Caco-2 (cell line): ENCODE data around the gene TTLL4. TPM values are rescaled to one million over a fixed set of nuclear protein-coding genes. Genes with fewer than 3 reads are reported as not detected.

ENCODE experiments used
- BruUV-seq: library from RNA; stranded (reverse); fragments of 400-500 nt; replicated peaks from 2 replicates; lab custom pipeline; 2021; lab: Mats Ljungman, UMichigan
- CTCF ChIA-PET: fragments of 300-600 bp; sonication (Branson Sonifier 250); formaldehyde crosslinking; loops from one replicate; lab custom pipeline; 2022; ENCODE audit warnings: antibody characterized with exemption; lab: Charles Lee
- POLR2A ChIA-PET: fragments of 300-600 bp; sonication (Branson Sonifier 250); formaldehyde crosslinking; loops from one replicate; lab custom pipeline; 2022; ENCODE audit warnings: antibody characterized with exemption; lab: Charles Lee
- DNase-seq, 2 experiments: peaks; one replicate each; pipeline versions ENCODE4 v3.0.0 to v3.0.0-alpha.2; 2020 to 2022
- H3K27me3 ChIP-seq: replicated peaks from 2 replicates; pipeline ENCODE4 v1.6.0; 2011; ENCODE audit warnings: low read length; ENCODE audit not compliant: control insufficient read depth, insufficient read depth
- H3K36me3 ChIP-seq: 2 replicates; pipeline ENCODE4 v1.5.1; 2011; ENCODE audit warnings: low read length; ENCODE audit not compliant: control insufficient read depth, insufficient read depth
- H3K4me1 ChIP-seq: fragments of 250-450 bp; sonication (Bioruptor Pico); 2 replicates; pipeline ENCODE4 v1.5.1; 2020; ENCODE audit warnings: mild to moderate bottlenecking
- H3K4me3 ChIP-seq: 2 replicates; pipeline ENCODE4 v1.5.1; 2011; ENCODE audit warnings: low read depth, mild to moderate bottlenecking, control low read depth, low read length
- H3K9me3 ChIP-seq: fragments of 250-450 bp; sonication (Bioruptor Pico); 2 replicates; pipeline ENCODE4 v1.5.1; 2020; ENCODE audit warnings: mild to moderate bottlenecking, moderate library complexity
- H3K27ac Mint-ChIP-seq: one replicate; pipeline ENCODE4 v1.8.0; 2022; ENCODE audit warnings: mixed read lengths; ENCODE audit not compliant: unreplicated experiment
- H3K27me3 Mint-ChIP-seq: one replicate; pipeline ENCODE4 v1.8.0; 2022; ENCODE audit warnings: mixed read lengths; ENCODE audit not compliant: insufficient read depth, unreplicated experiment
- H3K36me3 Mint-ChIP-seq: one replicate; pipeline ENCODE4 v1.8.0; 2022; ENCODE audit warnings: mild to moderate bottlenecking, mixed read lengths; ENCODE audit not compliant: insufficient read depth, unreplicated experiment
- H3K4me1 Mint-ChIP-seq: one replicate; pipeline ENCODE4 v1.8.0; 2022; ENCODE audit warnings: low read depth, mixed read lengths; ENCODE audit not compliant: unreplicated experiment
- H3K4me3 Mint-ChIP-seq: one replicate; pipeline ENCODE4 v1.8.0; 2022; ENCODE audit warnings: mild to moderate bottlenecking, moderate library complexity, mixed read lengths; ENCODE audit not compliant: unreplicated experiment
- H3K9me3 Mint-ChIP-seq: one replicate; pipeline ENCODE4 v1.8.0; 2022; ENCODE audit warnings: mixed read lengths; ENCODE audit not compliant: unreplicated experiment
- CTCF ChIP-seq, 2 experiments: fragments of 200-600 bp in 1 of 2; IDR thresholded peaks; 1 replicate in 1 of 2; 2 replicates in 1 of 2; pipeline versions ENCODE4 v1.5.1 to v1.8.0; 2011 to 2022; ENCODE audit warnings: antibody characterized with exemption in 1 of 2, control low read depth in 1 of 2, inconsistent platforms in 1 of 2, low read depth in 1 of 2, low read length in 1 of 2, mild to moderate bottlenecking in 1 of 2, moderate library complexity in 1 of 2; ENCODE audit not compliant: insufficient read depth in 1 of 2, severe bottlenecking in 1 of 2, unreplicated experiment in 1 of 2
- intact Hi-C: fragments of 100-400 bp; cut with micrococcal nuclease; formaldehyde crosslinking; loops from one replicate; pipeline ENCODE4 v1.10.0; 2022; ENCODE audit not compliant: unreplicated experiment
- total RNA-seq: library from RNA; stranded (reverse); gene quantifications from 2 replicates; pipeline ENCODE4 v1.2.3, GENCODE V29; 2022

The TTLL4 gene
- total RNA-seq, 1 experiment from 2014 or later, result 86.6 TPM

GRCh38 chr2:218719457-218719856, 8.8 kb downstream of the TTLL4 start:
- H3K27me3 Mint-ChIP-seq, result no peaks in the 10 kb centered on the region
- no peak for TF ChIP-seq CTCF (IDR thresholded peaks at IDR 0.05; ENCODE audit: insufficient read depth in 1 of 2, low read depth in 1 of 2, low read length in 1 of 2, severe bottlenecking in 1 of 2, unreplicated experiment in 1 of 2)
- no peak overlapping the region for H3K4me3 ChIP-seq
- peaks cover 6% of the 10 kb centered on the region for H3K4me1 Mint-ChIP-seq
- intact Hi-C loops, result loop anchor here (10.0 kb wide), 1 partner anchor 245 kb away; no protein-coding TSS in a partner anchor
- H3K27ac Mint-ChIP-seq, result no peak overlapping the region
- ChIA-PET POLR2A (no interaction called here), CTCF (interaction anchor here (1.0 kb wide), 1 partner anchor 9 kb away, joined by 3 read pairs; the partner anchor contains the start of gene TTLL4)
- H3K9me3 Mint-ChIP-seq, result no peaks in the 10 kb centered on the region
- H3K9me3 ChIP-seq, result no peaks in the 10 kb centered on the region
- H3K27me3 ChIP-seq, result no peaks in the 10 kb centered on the region
- H3K36me3 Mint-ChIP-seq, result peaks cover 14% of the 10 kb centered on the region
- BruUV-seq, result no TSS peak
- H3K4me1 ChIP-seq, result no peaks in the 10 kb centered on the region; the same call in 1 of the 2 replicates
- H3K4me3 Mint-ChIP-seq, result no peak overlapping the region
- H3K36me3 ChIP-seq, result no peaks in the 10 kb centered on the region
- no peak for DNase-seq

GRCh38 chr2:218720048-218721041, 9.7 kb downstream of the TTLL4 start:
- ChIA-PET CTCF (interaction anchor here (1.2 kb wide), 1 partner anchor 127 kb away, joined by 3 read pairs; no protein-coding TSS in a partner anchor), POLR2A (no interaction called here)
- H3K36me3 ChIP-seq, result no peaks in the 10 kb centered on the region
- no TSS peak for BruUV-seq
- Mint-ChIP-seq H3K27ac (no peak overlapping the region), H3K27me3 (no peaks in the 10 kb centered on the region), H3K36me3 (peaks cover 18% of the 10 kb centered on the region), H3K4me3 (no peak overlapping the region), H3K9me3 (no peaks in the 10 kb centered on the region), H3K4me1 (peaks cover 6% of the 10 kb centered on the region)
- no peak for DNase-seq
- H3K27me3 ChIP-seq, result no peaks in the 10 kb centered on the region
- no peak for TF ChIP-seq CTCF (IDR thresholded peaks at IDR 0.05; ENCODE audit: insufficient read depth in 1 of 2, low read depth in 1 of 2, low read length in 1 of 2, severe bottlenecking in 1 of 2, unreplicated experiment in 1 of 2)
- intact Hi-C loops, result no loop called here
- H3K9me3 ChIP-seq, result no peaks in the 10 kb centered on the region
- no peak overlapping the region for H3K4me3 ChIP-seq
- H3K4me1 ChIP-seq, result no peaks in the 10 kb centered on the region; the same call in 1 of the 2 replicates

GRCh38 chr2:218721488-218721887, 10.9 kb downstream of the TTLL4 start:
- Histone ChIP-seq H3K36me3 (no peaks in the 10 kb centered on the region), H3K27me3 (no peaks in the 10 kb centered on the region), H3K4me3 (no peak overlapping the region), H3K9me3 (peaks cover 10% of the 10 kb centered on the region), H3K4me1 (no peaks in the 10 kb centered on the region; the same call in 1 of the 2 replicates)
- no TSS peak for BruUV-seq
- Mint-ChIP-seq H3K4me3 (no peak overlapping the region), H3K4me1 (peaks cover 6% of the 10 kb centered on the region), H3K36me3 (peaks cover 23% of the 10 kb centered on the region), H3K9me3 (no peaks in the 10 kb centered on the region), H3K27ac (no peak overlapping the region), H3K27me3 (no peaks in the 10 kb centered on the region)
- ChIA-PET POLR2A (no interaction called here), CTCF (interaction anchor here (0.6 to 1.2 kb wide), 2 partner anchors 62 to 126 kb away, joined by 3 to 4 read pairs; partner anchors contain the start of genes BCS1L and ZNF142)
- DNase-seq, result no peak
- TF ChIP-seq CTCF (IDR thresholded peaks at IDR 0.05; ENCODE audit: insufficient read depth in 1 of 2, low read depth in 1 of 2, low read length in 1 of 2, severe bottlenecking in 1 of 2, unreplicated experiment in 1 of 2), result no peak
- intact Hi-C loops, result no loop called here
